Astrocyte (in vitro differentiated cells and primary cell): ENCODE measurements around the gene GNAQ. TPM values are rescaled to one million over a fixed set of nuclear protein-coding genes. Genes with fewer than 3 reads are reported as not detected.

Experiments
- DNase-seq: peaks from one replicate; pipeline ENCODE4 v3.0.0-alpha.2; 2010; ENCODE audit warnings: low read depth
- FAIRE-seq: peaks from 2 replicates; lab custom pipeline; 2011; peaks lifted over from hg19 to GRCh38; lab: Jason Lieb, UNC
- H2AFZ ChIP-seq: 2 replicates; pipeline ENCODE4 v1.6.0; 2012; ENCODE audit warnings: low read depth, low read length, inconsistent platforms
- H3K27ac ChIP-seq: 2 replicates; pipeline ENCODE4 v1.5.1; 2011; ENCODE audit warnings: low read depth, low read length, inconsistent platforms
- H3K27me3 ChIP-seq: 2 replicates; pipeline ENCODE4 v1.6.0; 2011; ENCODE audit warnings: low read length, inconsistent platforms; ENCODE audit not compliant: insufficient read depth
- H3K36me3 ChIP-seq: 2 replicates; pipeline ENCODE4 v1.5.1; 2011; ENCODE audit warnings: low read length, inconsistent platforms; ENCODE audit not compliant: insufficient read depth
- H3K4me1 ChIP-seq: 2 replicates; pipeline ENCODE4 v1.5.1; 2011; ENCODE audit warnings: low read length, inconsistent platforms; ENCODE audit not compliant: insufficient read depth
- H3K4me2 ChIP-seq: 2 replicates; pipeline ENCODE4 v1.6.0; 2012; ENCODE audit warnings: low read length, inconsistent platforms
- H3K4me3 ChIP-seq: 2 replicates; pipeline ENCODE4 v1.5.1; 2011; ENCODE audit warnings: low read depth, mild to moderate bottlenecking, low read length, inconsistent platforms; ENCODE audit not compliant: insufficient read depth
- H3K79me2 ChIP-seq: 2 replicates; pipeline ENCODE4 v1.6.0; 2012; ENCODE audit warnings: mild to moderate bottlenecking, low read length, inconsistent platforms; ENCODE audit not compliant: insufficient read depth
- H3K9ac ChIP-seq: 2 replicates; pipeline ENCODE4 v1.6.0; 2012; ENCODE audit warnings: mild to moderate bottlenecking, low read length, inconsistent platforms
- H3K9me3 ChIP-seq: 2 replicates; pipeline ENCODE4 v1.5.1; 2012; ENCODE audit warnings: low read depth, mild to moderate bottlenecking, low read length, inconsistent platforms; ENCODE audit not compliant: insufficient read depth
- H4K20me1 ChIP-seq: 2 replicates; pipeline ENCODE4 v1.6.0; 2012; ENCODE audit warnings: low read length, inconsistent platforms; ENCODE audit not compliant: insufficient read depth
- H3K27ac Mint-ChIP-seq: one replicate; pipeline ENCODE4 v1.8.0; 2021; ENCODE audit warnings: mild to moderate bottlenecking, mixed read lengths; ENCODE audit not compliant: unreplicated experiment
- H3K27me3 Mint-ChIP-seq: one replicate; pipeline ENCODE4 v1.8.0; 2021; ENCODE audit warnings: low read depth, mixed read lengths; ENCODE audit not compliant: unreplicated experiment
- H3K36me3 Mint-ChIP-seq: one replicate; pipeline ENCODE4 v1.8.0; 2021; ENCODE audit warnings: low read depth, mixed read lengths; ENCODE audit not compliant: unreplicated experiment
- H3K4me1 Mint-ChIP-seq: one replicate; pipeline ENCODE4 v1.8.0; 2021; ENCODE audit warnings: low read depth, mixed read lengths; ENCODE audit not compliant: unreplicated experiment
- H3K4me3 Mint-ChIP-seq: one replicate; pipeline ENCODE4 v1.8.0; 2021; ENCODE audit warnings: mild to moderate bottlenecking, moderate library complexity, mixed read lengths; ENCODE audit not compliant: unreplicated experiment
- H3K9me3 Mint-ChIP-seq: one replicate; pipeline ENCODE4 v1.8.0; 2021; ENCODE audit warnings: mild to moderate bottlenecking, mixed read lengths; ENCODE audit not compliant: unreplicated experiment
- EZH2 ChIP-seq: IDR thresholded peaks from 2 replicates; pipeline ENCODE4 v1.6.1; 2012; ENCODE audit warnings: mild to moderate bottlenecking, low read length, inconsistent platforms; ENCODE audit not compliant: insufficient read depth
- total RNA-seq: library from RNA; stranded (reverse); gene quantifications from 2 replicates; pipeline ENCODE4 v1.2.1, GENCODE V29; 2021
- TF ChIP-seq, protein P1 (sequence below): IDR thresholded peaks from 2 replicates; pipeline ENCODE4 v1.5.1; 2011; ENCODE audit warnings: low read depth, mild to moderate bottlenecking, inconsistent platforms, low read length, moderate library complexity; ENCODE audit not compliant: insufficient read depth

GNAQ gene
- total RNA-seq, 1 donor from 2014 or later = 74.9 TPM

DNA sequence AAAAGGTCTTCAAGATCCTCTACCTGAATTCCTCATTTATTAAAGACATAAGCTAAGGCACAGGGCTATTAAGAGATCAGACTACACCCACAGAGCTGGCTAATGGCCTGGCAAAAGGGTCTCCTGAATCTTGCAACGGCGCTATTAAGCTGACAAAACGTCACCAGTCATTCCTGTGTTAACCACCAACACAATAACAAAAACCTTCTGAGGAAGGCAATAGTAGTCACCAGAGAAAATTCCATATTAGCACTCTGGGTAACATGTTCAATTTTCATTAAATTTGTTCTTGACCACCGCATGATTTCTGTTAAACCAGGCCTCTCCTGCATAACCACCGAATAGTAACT lies 77.0 kb downstream of the GNAQ start:
- FAIRE-seq (no peak), DNase-seq (peak; percentile 80)
- Histone ChIP-seq H3K36me3 (no peaks in the 10 kb centered on the region), H3K4me3 (no peak overlapping the region), H3K4me1 (peaks cover 17% of the 10 kb centered on the region), H3K27me3 (no peaks in the 10 kb centered on the region), H4K20me1 (peaks cover 63% of the 10 kb centered on the region), H3K4me2 (no peak overlapping the region), H2AFZ (no peak overlapping the region), H3K9me3 (no peaks in the 10 kb centered on the region), H3K27ac (no peak overlapping the region), H3K79me2 (peaks cover 87% of the 10 kb centered on the region), H3K9ac (no peak overlapping the region)
- peaks cover 46% of the 10 kb centered on the region for H3K4me1 Mint-ChIP-seq
- no peak overlapping the region for H3K4me3 Mint-ChIP-seq
- no peaks in the 10 kb centered on the region for H3K36me3 Mint-ChIP-seq
- H3K27ac Mint-ChIP-seq = no peak overlapping the region
- H3K27me3 Mint-ChIP-seq = no peaks in the 10 kb centered on the region
- TF ChIP-seq EZH2 = no peak
- TF ChIP-seq, protein P1, sequence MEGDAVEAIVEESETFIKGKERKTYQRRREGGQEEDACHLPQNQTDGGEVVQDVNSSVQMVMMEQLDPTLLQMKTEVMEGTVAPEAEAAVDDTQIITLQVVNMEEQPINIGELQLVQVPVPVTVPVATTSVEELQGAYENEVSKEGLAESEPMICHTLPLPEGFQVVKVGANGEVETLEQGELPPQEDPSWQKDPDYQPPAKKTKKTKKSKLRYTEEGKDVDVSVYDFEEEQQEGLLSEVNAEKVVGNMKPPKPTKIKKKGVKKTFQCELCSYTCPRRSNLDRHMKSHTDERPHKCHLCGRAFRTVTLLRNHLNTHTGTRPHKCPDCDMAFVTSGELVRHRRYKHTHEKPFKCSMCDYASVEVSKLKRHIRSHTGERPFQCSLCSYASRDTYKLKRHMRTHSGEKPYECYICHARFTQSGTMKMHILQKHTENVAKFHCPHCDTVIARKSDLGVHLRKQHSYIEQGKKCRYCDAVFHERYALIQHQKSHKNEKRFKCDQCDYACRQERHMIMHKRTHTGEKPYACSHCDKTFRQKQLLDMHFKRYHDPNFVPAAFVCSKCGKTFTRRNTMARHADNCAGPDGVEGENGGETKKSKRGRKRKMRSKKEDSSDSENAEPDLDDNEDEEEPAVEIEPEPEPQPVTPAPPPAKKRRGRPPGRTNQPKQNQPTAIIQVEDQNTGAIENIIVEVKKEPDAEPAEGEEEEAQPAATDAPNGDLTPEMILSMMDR = no peak
- no peaks in the 10 kb centered on the region for H3K9me3 Mint-ChIP-seq

DNA sequence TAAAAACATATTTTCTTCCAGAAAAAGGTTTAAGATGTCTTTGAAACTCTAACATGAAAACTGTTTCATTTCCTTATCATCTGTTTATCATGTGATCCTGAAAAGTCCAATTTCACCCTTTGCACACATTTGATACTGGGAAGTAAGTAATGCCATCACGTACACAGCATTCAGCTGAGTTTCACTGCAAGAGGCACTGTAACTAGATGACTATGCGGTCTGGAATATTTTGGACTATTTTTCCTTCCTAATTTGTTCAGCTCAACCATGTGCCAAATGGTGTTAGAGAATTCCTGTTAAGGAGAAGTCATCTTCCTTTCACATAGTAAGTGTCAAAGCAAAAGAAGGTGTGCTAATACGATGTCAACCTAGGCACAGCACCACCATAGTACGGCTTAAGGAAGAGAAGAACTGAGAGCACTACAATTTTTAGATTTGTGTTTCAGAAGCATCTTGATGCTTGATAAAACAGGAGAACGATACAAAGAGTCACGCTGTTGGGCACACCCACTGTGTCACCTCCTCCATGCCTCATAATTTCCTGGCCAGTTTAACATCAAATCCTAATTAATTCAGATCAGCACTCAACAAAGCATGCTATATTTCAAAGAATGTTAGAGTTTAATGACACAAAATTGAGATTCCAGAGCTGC lies 77.5 kb downstream of the GNAQ start:
- Mint-ChIP-seq H3K9me3 (no peaks in the 10 kb centered on the region), H3K27me3 (no peaks in the 10 kb centered on the region), H3K4me3 (no peak overlapping the region), H3K27ac (no peak overlapping the region), H3K36me3 (no peaks in the 10 kb centered on the region), H3K4me1 (peaks cover 46% of the 10 kb centered on the region)
- peak; percentile 41 for DNase-seq
- Histone ChIP-seq H3K79me2 (peaks cover 88% of the 10 kb centered on the region), H2AFZ (no peak overlapping the region), H3K4me3 (no peak overlapping the region), H3K27ac (no peak overlapping the region), H3K4me1 (peaks cover 17% of the 10 kb centered on the region), H3K27me3 (no peaks in the 10 kb centered on the region), H3K4me2 (no peak overlapping the region), H3K9me3 (no peaks in the 10 kb centered on the region), H3K36me3 (no peaks in the 10 kb centered on the region), H4K20me1 (peaks cover 67% of the 10 kb centered on the region), H3K9ac (no peak overlapping the region)
- FAIRE-seq = no peak
- TF ChIP-seq, protein P1 = no peak
- TF ChIP-seq EZH2 = no peak

DNA sequence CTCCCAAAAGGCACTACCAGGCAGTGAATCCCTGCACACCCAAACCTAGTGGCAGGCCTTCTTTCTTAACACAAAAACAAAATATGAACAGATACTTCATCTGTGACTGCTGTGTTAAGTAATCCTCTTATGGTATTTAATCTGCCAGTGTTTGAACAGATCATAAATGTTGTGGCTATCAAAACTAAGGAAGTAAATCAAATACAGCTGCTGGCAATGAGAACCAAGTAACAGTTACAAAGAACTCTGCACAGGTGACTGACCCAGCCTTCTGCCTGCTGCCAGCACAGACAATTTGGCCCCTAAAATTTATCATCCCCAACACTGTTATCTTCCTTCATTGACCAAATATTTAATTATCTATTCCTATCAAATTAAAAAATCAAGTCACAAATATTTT lies 78.0 kb downstream of the GNAQ start:
- H3K27me3 ChIP-seq = no peaks in the 10 kb centered on the region
- TF ChIP-seq, protein P1 = no peak
- no peak for TF ChIP-seq EZH2
- no peak for FAIRE-seq

More for the DNA sequence above, 78.0 kb downstream of the GNAQ start:
- no peaks in the 10 kb centered on the region for H3K36me3 Mint-ChIP-seq
- no peak for DNase-seq
- H4K20me1 ChIP-seq = peaks cover 68% of the 10 kb centered on the region
- H3K9me3 ChIP-seq = no peaks in the 10 kb centered on the region
- no peak overlapping the region for H3K27ac ChIP-seq
- peaks cover 88% of the 10 kb centered on the region for H3K79me2 ChIP-seq
- H3K4me3 Mint-ChIP-seq = no peak overlapping the region
- no peaks in the 10 kb centered on the region for H3K27me3 Mint-ChIP-seq
- H3K9ac ChIP-seq = no peak overlapping the region
- no peak overlapping the region for H3K4me2 ChIP-seq
- peaks cover 46% of the 10 kb centered on the region for H3K4me1 Mint-ChIP-seq
- H3K36me3 ChIP-seq = no peaks in the 10 kb centered on the region
- no peaks in the 10 kb centered on the region for H3K9me3 Mint-ChIP-seq
- peaks cover 17% of the 10 kb centered on the region for H3K4me1 ChIP-seq
- H2AFZ ChIP-seq = no peak overlapping the region
- H3K27ac Mint-ChIP-seq = no peak overlapping the region
- no peak overlapping the region for H3K4me3 ChIP-seq
